Measurements from ENCODE around the gene ZBTB37. TPM values are rescaled to one million over a fixed set of nuclear protein-coding genes. Genes with fewer than 3 reads are reported as not detected.
A peak's percentile ranks its signal among the peaks of the same experiment; 100 is the strongest.

Gene ZBTB37
- total RNA-seq, 6 experiments from 2014 or later: 2.8 to 6.1 (median 4.7) TPM

DNA sequence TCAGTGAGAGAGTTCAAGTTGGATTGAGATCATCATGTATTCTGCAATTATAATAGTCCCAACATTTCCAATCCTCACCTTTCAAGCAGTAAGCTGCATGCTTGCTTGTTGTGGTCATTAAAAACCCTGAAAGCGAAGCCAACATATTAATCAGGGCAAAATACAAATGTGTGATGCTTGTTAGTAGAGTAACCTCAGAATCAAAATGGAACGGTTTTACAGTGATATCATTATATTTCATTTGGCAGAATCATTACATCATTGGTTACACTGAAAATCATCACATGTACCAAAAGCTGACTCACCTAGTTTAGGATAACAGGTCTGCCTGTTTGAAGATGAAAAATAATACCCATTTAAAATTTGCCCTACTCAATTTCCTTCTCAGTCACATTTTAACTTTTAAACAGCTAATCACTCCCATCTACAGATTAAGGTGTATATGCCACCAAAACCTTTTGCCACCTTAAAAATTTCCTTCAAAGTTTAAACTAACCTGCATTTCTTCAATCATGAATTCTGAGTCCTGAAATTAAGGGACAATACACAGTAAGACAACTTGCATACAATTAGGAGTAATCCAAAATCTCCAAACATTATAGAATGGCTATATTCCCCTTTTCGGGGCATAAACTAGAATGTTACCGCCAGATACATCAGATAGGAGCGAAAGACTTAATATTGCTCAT, 3.9 kb upstream of the ZBTB37 start:
- ATAC-seq (no peak), DNase-seq (no peak)
- no peaks in the 10 kb centered on the region for H3K9me3 ChIP-seq
- H3K27ac ChIP-seq: no peak overlapping the region
- TF ChIP-seq POLR2A (IDR thresholded peaks at IDR 0.05): no peak
- TF ChIP-seq, protein P1, sequence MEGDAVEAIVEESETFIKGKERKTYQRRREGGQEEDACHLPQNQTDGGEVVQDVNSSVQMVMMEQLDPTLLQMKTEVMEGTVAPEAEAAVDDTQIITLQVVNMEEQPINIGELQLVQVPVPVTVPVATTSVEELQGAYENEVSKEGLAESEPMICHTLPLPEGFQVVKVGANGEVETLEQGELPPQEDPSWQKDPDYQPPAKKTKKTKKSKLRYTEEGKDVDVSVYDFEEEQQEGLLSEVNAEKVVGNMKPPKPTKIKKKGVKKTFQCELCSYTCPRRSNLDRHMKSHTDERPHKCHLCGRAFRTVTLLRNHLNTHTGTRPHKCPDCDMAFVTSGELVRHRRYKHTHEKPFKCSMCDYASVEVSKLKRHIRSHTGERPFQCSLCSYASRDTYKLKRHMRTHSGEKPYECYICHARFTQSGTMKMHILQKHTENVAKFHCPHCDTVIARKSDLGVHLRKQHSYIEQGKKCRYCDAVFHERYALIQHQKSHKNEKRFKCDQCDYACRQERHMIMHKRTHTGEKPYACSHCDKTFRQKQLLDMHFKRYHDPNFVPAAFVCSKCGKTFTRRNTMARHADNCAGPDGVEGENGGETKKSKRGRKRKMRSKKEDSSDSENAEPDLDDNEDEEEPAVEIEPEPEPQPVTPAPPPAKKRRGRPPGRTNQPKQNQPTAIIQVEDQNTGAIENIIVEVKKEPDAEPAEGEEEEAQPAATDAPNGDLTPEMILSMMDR (IDR thresholded peaks at IDR 0.05): no peak
- no peak overlapping the region for H3K4me3 ChIP-seq
- intact Hi-C loops (cut with DNase I): no loop called here
- H3K27me3 ChIP-seq: no peaks in the 10 kb centered on the region
- H3K4me1 ChIP-seq: peaks cover 0 to 29% (median 9%) of the 10 kb centered on the region in 4 donors
- H3K36me3 ChIP-seq: peaks cover 16 to 45% (median 24%) of the 10 kb centered on the region in 4 donors
- 85% methylated on average over 5 of the region's 5 CpGs for WGBS (ENCODE audit: insufficient coverage, low coverage, low lambda C conversion rate, missing lambda C conversion rate)

DNA sequence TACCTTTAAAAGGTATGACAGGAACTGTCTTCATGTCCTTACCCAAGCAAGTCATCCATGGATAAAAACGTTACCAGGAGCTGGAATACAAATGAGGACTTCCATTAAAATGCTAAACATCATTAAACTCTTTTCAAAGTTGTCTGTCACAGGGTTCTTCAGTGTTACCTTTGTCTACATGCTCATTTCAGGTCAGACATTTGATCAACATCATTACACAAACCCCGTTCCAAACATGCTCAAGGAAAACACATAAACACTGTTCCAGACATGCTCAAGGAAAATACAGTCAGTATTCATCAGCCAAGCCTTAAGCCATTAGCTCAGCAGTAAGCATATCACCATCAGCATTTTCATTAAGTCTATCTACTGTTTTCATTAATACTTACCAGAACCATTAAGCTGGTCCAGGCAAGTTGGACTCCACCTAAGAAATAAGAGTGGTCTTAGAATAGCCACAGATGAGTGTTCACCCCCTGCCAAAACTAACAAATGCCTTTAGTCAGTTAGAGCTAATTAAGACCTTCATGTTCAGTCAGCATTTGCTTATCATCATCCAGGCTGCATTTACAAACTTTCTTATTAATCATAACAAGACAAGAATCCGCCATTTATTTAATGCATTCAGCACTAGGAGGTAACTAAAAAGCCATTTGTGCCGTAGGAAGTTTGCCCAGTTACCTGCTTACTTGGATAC, 2.6 kb upstream of the ZBTB37 start:
- peaks cover 13 to 42% (median 24%) of the 10 kb centered on the region in 4 donors for H3K36me3 ChIP-seq
- no peak for TF ChIP-seq POLR2A (IDR thresholded peaks at IDR 0.05)
- TF ChIP-seq, protein P1 (IDR thresholded peaks at IDR 0.05): no peak
- DNase-seq (no peak), ATAC-seq (no peak)
- no peaks in the 10 kb centered on the region for H3K27me3 ChIP-seq
- H3K9me3 ChIP-seq: no peaks in the 10 kb centered on the region
- H3K4me3 ChIP-seq: no peak overlapping the region
- no peak overlapping the region for H3K27ac ChIP-seq
- H3K4me1 ChIP-seq: peaks cover 0 to 32% (median 12%) of the 10 kb centered on the region in 4 donors
- 41% methylated on average over 4 of the region's 4 CpGs for WGBS (ENCODE audit: insufficient coverage, low coverage, low lambda C conversion rate, missing lambda C conversion rate)
- intact Hi-C loops (cut with DNase I): no loop called here

DNA sequence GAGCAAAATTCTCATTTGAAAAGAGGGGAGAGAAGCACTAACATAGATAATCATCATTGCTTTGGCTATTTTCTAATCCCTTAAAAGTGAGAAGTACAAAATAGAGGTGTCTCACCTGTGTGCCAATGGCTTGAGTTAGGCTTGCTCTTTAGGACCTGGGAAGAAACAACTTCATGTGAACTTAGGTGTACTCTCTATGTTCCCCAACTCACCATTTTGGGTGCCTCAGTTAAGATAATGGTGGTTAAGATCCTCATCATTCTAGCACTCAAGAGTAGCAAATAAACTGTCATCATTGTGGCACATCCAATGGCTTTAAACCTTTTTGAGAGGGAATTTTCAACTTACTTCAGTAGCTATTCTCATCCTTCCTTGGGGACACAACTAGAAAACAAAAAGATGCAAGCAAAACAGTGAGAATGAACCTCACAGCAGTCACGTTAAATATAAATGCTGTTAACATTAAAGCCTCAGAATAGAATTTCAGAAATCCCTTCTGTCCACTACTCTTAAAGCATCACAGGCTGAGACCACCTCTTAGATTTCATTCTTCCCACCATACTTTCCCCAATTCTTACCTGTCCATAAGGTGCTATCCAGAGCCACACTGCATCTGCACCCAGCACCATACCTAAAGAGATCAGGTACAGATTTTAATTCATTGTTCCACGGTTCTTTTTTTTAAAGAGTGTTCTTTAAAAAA, 1.6 kb upstream of the ZBTB37 start:
- Histone ChIP-seq H3K27me3 (no peaks in the 10 kb centered on the region), H3K4me1 (peaks cover 0 to 32% (median 12%) of the 10 kb centered on the region in 4 donors), H3K9me3 (no peaks in the 10 kb centered on the region), H3K36me3 (peaks cover 12 to 42% (median 24%) of the 10 kb centered on the region in 4 donors), H3K4me3 (peak overlapping the region; percentile 72 to 90 (median 79)), H3K27ac (peak overlapping the region in 1 of 3 donors; percentile 69)
- WGBS (ENCODE audit: insufficient coverage, low coverage, low lambda C conversion rate, missing lambda C conversion rate): 43% methylated on average over 2 of the region's 2 CpGs
- TF ChIP-seq POLR2A (IDR thresholded peaks at IDR 0.05): no peak
- TF ChIP-seq, protein P1 (IDR thresholded peaks at IDR 0.05): no peak
- no peak for ATAC-seq
- intact Hi-C loops (cut with DNase I): no loop called here
- DNase-seq: no peak

DNA sequence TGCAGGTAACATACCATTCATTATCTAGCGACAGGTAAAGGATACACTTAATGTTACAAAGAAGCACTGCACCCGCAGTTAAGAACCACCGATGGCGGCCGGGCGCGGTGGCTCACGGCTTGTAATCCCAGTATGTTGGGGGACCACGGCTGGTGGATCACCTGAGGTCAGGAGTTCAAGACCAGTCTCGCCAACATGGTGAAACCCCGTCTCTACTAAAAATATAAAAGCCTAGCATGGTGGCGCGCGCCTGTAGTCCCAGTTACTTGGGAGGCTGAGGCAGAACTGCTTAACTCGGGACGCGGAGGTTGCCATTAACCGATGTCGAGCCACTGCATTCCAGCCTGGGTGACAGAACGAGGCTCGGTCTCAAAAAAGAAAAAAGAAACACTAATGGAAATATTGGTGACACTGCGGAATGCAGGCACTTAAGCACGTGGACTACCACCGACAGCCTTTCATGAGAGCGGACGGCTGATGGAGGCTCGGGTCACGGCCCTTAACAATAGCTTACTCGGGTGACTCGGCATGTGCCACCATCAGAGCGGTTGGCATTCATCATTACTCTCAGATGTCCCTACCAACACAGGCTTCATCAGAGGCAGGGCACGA, 933 bp upstream of the ZBTB37 start:
- peak in 1 of 3 donors; percentile 30 for DNase-seq
- H3K9me3 ChIP-seq: no peaks in the 10 kb centered on the region
- peaks cover 12 to 42% (median 24%) of the 10 kb centered on the region in 4 donors for H3K36me3 ChIP-seq
- peak overlapping the region; percentile 37 to 95 (median 69) for H3K27ac ChIP-seq
- TF ChIP-seq, protein P1 (IDR thresholded peaks at IDR 0.05): no peak
- TF ChIP-seq POLR2A (IDR thresholded peaks at IDR 0.05): no peak
- no peaks in the 10 kb centered on the region for H3K27me3 ChIP-seq
- intact Hi-C loops (cut with DNase I): no loop called here
- WGBS (ENCODE audit: insufficient coverage, low coverage, low lambda C conversion rate, missing lambda C conversion rate): 16% methylated on average over 31 of the region's 32 CpGs
- H3K4me1 ChIP-seq: peaks cover 0 to 32% (median 12%) of the 10 kb centered on the region in 4 donors
- peak in 2 of 4 donors; percentile 1 to 3 for ATAC-seq
- H3K4me3 ChIP-seq: peak overlapping the region; percentile 72 to 90 (median 79)

All from right lobe of liver (tissue), 6 donors.